GM12872 (cell line): Measurements from ENCODE around the gene HSDL2.

Experiments used
- TF ChIP-seq, protein P1 (sequence below): IDR thresholded peaks from 3 replicates; pipeline ENCODE4 v1.5.1; 2011; ENCODE audit warnings: low read depth, mild to moderate bottlenecking, low read length, moderate library complexity; ENCODE audit not compliant: insufficient read depth

HSDL2 gene

DNA sequence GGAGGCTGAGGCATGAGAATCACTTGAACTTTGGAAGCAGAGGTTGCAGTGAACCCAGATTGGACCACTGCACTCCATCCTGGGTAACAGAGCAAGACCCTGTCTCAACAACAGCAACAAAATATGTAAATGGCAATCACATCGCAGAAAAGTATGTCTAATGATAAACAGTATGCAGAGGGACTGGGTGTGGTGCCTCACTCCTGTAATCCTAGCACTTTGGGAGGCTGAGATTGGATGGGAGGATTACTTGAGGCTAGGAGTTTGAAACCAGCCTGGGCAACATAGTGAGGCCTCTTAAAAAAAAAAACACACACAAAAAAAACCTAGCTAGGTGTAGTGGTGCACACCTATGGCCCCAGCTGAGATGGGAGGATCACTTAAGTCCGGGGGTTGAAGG, 40.3 kb downstream of the HSDL2 start:
- TF ChIP-seq, protein P1, sequence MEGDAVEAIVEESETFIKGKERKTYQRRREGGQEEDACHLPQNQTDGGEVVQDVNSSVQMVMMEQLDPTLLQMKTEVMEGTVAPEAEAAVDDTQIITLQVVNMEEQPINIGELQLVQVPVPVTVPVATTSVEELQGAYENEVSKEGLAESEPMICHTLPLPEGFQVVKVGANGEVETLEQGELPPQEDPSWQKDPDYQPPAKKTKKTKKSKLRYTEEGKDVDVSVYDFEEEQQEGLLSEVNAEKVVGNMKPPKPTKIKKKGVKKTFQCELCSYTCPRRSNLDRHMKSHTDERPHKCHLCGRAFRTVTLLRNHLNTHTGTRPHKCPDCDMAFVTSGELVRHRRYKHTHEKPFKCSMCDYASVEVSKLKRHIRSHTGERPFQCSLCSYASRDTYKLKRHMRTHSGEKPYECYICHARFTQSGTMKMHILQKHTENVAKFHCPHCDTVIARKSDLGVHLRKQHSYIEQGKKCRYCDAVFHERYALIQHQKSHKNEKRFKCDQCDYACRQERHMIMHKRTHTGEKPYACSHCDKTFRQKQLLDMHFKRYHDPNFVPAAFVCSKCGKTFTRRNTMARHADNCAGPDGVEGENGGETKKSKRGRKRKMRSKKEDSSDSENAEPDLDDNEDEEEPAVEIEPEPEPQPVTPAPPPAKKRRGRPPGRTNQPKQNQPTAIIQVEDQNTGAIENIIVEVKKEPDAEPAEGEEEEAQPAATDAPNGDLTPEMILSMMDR = no peak

DNA sequence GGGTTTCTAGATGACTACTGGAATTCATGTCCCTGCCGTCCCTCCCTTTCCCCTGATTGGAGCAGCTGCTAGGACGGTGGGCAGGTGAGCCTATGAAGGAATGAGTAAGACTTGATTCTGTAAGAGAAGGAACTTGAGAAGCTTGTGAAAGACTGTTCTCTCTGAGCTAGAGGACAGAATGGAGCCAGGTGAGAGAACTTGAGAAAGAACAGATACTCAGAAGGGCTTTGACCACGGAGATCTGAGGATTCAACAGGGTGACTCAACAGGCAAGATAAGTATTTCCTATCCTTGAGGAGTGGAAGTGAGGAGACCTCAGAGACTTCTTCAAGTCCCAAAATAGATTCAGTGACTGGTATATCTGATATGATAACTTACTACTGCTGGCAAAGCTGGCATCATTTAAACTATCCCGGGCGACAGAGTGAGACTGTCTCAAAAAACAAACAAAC, 41.9 kb downstream of the HSDL2 start:
- TF ChIP-seq, protein P1 = no peak

DNA sequence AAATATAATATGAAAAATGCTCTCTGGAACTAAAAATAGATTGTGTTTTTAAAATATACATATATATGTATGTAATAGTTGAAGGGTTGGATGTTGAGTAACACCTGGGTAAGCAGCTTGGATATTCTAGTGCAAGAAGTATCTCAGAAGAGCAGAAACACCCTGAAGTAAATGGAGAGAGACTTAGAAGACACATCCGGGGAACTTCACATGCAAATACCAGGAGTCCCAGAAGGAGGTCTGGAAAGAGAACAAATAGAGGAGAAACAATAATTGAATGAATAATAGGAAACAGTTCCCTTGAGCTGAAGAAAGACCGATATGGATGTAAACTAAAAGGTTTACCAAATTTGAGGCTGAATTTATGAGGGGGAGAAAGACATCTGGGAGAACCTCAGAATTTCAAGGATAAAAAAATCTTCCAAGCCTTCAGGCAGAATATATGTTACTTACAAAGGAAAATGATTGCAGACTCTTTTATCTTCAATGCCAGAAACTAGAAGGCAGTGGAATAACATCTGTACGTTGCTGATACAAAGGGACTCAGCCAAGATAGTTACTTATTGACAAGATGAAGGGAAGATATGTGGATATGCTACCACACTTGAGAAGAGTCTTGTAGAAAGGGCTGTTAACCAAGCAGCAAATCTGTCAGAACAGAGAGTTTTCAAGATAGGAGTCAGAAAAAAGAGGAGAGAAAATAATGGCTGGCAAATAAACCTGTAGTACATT, 42.7 kb downstream of the HSDL2 start:
- TF ChIP-seq, protein P1 = no peak

DNA sequence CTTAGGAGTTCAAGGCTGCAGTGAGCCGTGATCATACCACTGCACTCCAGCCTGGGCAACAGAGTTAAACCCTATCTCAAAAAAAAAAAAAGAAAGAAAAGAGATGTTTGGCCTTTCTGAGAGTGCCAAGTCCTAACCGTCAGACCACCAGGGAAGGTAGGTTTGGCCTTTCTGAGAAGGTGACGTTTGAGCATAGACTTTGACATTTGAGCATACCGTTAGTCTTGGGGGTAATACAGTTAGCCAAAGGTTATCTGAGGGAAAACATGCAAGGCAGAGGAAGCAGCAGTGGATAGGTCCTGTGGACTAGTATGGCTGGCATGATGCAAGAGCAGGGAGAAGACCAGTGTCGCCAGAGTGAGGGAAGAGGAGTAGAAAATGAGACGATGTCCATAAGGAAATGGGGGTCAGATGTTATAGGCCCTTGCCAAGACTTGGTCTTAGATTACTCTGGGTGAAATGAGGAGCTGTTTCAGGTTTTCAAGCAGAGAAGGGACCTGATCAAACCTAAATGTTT, 50.2 kb downstream of the HSDL2 start:
- TF ChIP-seq, protein P1 = no peak

DNA sequence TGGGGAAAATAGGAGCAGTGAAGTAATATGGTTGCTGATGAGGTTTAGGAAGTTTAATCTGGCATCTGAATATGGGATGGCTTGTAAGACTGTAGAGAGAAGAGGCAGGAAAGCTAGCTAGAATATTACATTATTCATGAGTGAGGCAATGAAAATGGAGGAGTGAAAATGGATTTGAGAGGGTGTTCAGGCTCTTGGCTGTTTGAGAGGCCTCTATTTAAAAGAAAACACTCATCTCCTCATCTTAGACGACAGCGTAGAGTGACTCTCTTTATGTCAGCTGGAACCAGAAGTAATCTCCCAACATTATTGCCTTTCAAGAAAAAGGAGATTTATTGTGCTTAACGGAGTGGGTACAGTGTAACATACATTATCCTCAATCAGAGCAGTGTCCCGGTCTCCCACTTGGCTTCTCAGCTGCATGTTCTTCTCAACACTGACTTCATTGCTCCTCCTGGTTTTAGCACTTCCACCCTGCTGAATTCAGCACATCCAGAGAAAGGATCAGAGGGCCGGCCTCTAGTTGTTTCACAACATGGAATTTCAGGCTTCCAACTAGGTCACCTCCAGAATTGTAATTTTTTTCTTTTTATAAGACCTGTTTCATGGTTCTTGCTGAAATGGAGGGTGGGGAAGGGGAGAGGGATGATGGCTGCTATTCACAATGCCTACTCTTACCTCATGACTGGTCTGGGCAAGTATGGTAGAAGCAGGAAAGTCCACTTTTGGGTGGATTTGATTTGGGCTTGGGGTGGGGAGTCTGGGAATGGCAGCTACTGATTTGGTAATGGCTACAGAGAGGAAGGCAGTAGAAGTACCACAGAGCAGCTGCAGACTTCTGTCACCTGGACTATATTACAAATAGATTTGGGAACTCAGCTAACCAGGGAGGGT, 53.8 kb downstream of the HSDL2 start:
- TF ChIP-seq, protein P1 = no peak

DNA sequence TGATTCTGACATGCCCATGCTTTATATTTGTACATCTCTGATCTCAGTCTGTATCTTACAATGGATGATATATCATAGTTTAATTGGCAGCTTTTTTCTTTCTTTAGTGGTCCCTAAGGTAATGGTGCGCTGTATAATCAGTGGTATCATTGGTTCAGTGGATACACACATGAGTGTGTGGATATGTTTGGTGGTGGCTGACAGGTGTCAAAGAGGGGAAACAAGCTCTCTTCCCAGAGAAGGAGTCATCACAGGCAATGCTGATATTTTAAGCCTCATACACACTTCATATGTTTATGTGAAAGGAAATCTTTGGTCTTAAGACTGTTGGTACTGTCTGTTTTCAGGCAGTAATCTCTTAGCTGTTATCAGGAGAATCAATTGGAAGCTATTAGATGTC, 54.6 kb downstream of the HSDL2 start:
- TF ChIP-seq, protein P1 = no peak

DNA sequence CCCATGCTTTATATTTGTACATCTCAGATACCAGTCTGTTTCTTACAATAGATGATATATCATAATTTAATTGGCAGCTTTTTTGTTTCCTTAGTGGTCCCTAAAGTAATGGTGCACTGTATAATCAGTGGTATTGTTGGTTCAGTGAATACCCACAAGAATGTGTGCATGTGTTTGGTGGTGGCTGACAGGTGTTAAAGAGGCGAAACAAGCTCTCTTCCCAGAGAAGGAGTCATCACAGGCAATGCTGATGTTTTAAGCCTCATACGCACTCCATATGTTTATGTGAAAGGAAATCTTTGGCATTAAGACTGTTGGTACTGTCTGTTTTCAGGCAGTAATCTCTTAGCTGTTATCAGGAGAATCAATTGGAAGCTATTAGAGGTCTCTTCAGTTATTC, 57.5 kb downstream of the HSDL2 start:
- TF ChIP-seq, protein P1 = no peak
